GM15510 (cell line): ENCODE data around the gene SF3B1.

Experiments
- POLR2A ChIP-seq: IDR thresholded peaks from 3 replicates; pipeline ENCODE4 v1.6.1; 2011; ENCODE audit warnings: borderline replicate concordance; ENCODE audit not compliant: insufficient read length; ENCODE audit errors: extremely low read depth

SF3B1 gene

GRCh38 chr2:197391220-197391717, 43.6 kb downstream of the SF3B1 start:
- no peak for TF ChIP-seq POLR2A

GRCh38 chr2:197388866-197389587, 45.8 kb downstream of the SF3B1 start:
- no peak for TF ChIP-seq POLR2A

- TF ChIP-seq POLR2A = no peak
These were observed 47.6 kb downstream of the SF3B1 start for GRCh38 chr2:197387179-197387578.

- no peak for TF ChIP-seq POLR2A
These were observed 48.6 kb downstream of the SF3B1 start for GRCh38 chr2:197386242-197386641.

- TF ChIP-seq POLR2A = no peak
These were observed 51.0 kb downstream of the SF3B1 start for GRCh38 chr2:197383825-197384224.

GRCh38 chr2:197381641-197382040, 53.2 kb downstream of the SF3B1 start:
- TF ChIP-seq POLR2A = no peak

- TF ChIP-seq POLR2A = no peak
These were observed 56.1 kb downstream of the SF3B1 start for GRCh38 chr2:197378494-197379307.

GRCh38 chr2:197378086-197378485, 56.7 kb downstream of the SF3B1 start:
- no peak for TF ChIP-seq POLR2A

GRCh38 chr2:197377670-197378069, 57.2 kb downstream of the SF3B1 start:
- TF ChIP-seq POLR2A = no peak

GRCh38 chr2:197372592-197372991, 62.2 kb downstream of the SF3B1 start:
- TF ChIP-seq POLR2A = no peak

- no peak for TF ChIP-seq POLR2A
These were observed 64.9 kb downstream of the SF3B1 start for GRCh38 chr2:197369933-197370320.

- TF ChIP-seq POLR2A = no peak
These were observed 65.4 kb downstream of the SF3B1 start for GRCh38 chr2:197369228-197369932.

GRCh38 chr2:197368412-197368811, 66.4 kb downstream of the SF3B1 start:
- no peak for TF ChIP-seq POLR2A

- no peak for TF ChIP-seq POLR2A
These were observed 70.8 kb downstream of the SF3B1 start for GRCh38 chr2:197363998-197364397.

- TF ChIP-seq POLR2A = no peak
These were observed 74.1 kb downstream of the SF3B1 start for GRCh38 chr2:197360744-197361156.
